Activated effector memory CD4-positive, alpha-beta T cell treated with Interleukin-2 at 50 U/mL for 16 hours (primary cell): Measurements from ENCODE around the gene ZBTB1.

Source experiments
- DNase-seq: peaks from one replicate; pipeline ENCODE4 v3.0.0-alpha.2; 2020

Gene ZBTB1

GRCh38 chr14:64572386-64573104 lies 68.0 kb downstream of the ZBTB1 start:
- no peak for DNase-seq

GRCh38 chr14:64573109-64573508 lies 68.5 kb downstream of the ZBTB1 start:
- DNase-seq, result no peak
